ENCODE results near the gene CAMTA1.

GRCh38 chr1:7247158-7247557, 461.9 kb downstream of the CAMTA1 start:
- TF ChIP-seq CTCF (IDR thresholded peaks at IDR 0.05; ENCODE audit: low read length) = no peak
- no peak for TF ChIP-seq EZH2phosphoT487 (IDR thresholded peaks at IDR 0.05; ENCODE audit: low read length)
- TF ChIP-seq EZH2 (optimal IDR thresholded peaks at IDR 0.05; ENCODE audit: low read depth, low read length) = no peak
